Effector memory CD4-positive, alpha-beta T cell (primary cell): ENCODE data around the gene UBE2R2.

ENCODE experiments used
- DNase-seq, 3 donors: peaks; one replicate each; pipeline ENCODE4 v3.0.0-alpha.2; 2020
- H3K27ac ChIP-seq: 2 replicates; pipeline ENCODE4 v1.7.0; 2013; ENCODE audit warnings: mild to moderate bottlenecking, low read length, moderate library complexity; ENCODE audit not compliant: insufficient read depth, poor library complexity, severe bottlenecking
- H3K27me3 ChIP-seq: replicated peaks from 2 replicates; pipeline ENCODE4 v1.7.0; 2013; ENCODE audit warnings: mild to moderate bottlenecking, low read length; ENCODE audit not compliant: insufficient read depth, control insufficient read depth, poor library complexity, severe bottlenecking
- H3K36me3 ChIP-seq: 2 replicates; pipeline ENCODE4 v1.7.0; 2013; ENCODE audit warnings: mild to moderate bottlenecking, low read length, moderate library complexity; ENCODE audit not compliant: control insufficient read depth, insufficient read depth
- H3K4me1 ChIP-seq: 2 replicates; pipeline ENCODE4 v1.7.0; 2013; ENCODE audit warnings: low read length, mild to moderate bottlenecking; ENCODE audit not compliant: control insufficient read depth, insufficient read depth, poor library complexity, severe bottlenecking
- H3K4me3 ChIP-seq: 2 replicates; pipeline ENCODE4 v1.7.0; 2013; ENCODE audit warnings: low read length, low read depth, mild to moderate bottlenecking; ENCODE audit not compliant: insufficient read depth, poor library complexity, severe bottlenecking
- H3K9me3 ChIP-seq: 2 replicates; pipeline ENCODE4 v1.7.0; 2013; ENCODE audit warnings: mild to moderate bottlenecking, low read length, moderate library complexity; ENCODE audit not compliant: control insufficient read depth

The UBE2R2 gene

GRCh38 chr9:33924978-33925797 is 108.2 kb downstream of the UBE2R2 start:
- no peak overlapping the region for H3K4me3 ChIP-seq
- no peaks in the 10 kb centered on the region for H3K9me3 ChIP-seq
- H3K36me3 ChIP-seq = peaks cover 75% of the 10 kb centered on the region
- no peaks in the 10 kb centered on the region for H3K4me1 ChIP-seq
- DNase-seq = no peak
- no peak overlapping the region for H3K27ac ChIP-seq
- no peaks in the 10 kb centered on the region for H3K27me3 ChIP-seq

- H3K4me1 ChIP-seq = no peaks in the 10 kb centered on the region
- peaks cover 77% of the 10 kb centered on the region for H3K36me3 ChIP-seq
- no peak overlapping the region for H3K27ac ChIP-seq
- no peak for DNase-seq
- H3K4me3 ChIP-seq = no peak overlapping the region
- H3K9me3 ChIP-seq = no peaks in the 10 kb centered on the region
- no peaks in the 10 kb centered on the region for H3K27me3 ChIP-seq
Measured at GRCh38 chr9:33926746-33927485, 110.0 kb downstream of the UBE2R2 start.

GRCh38 chr9:33927694-33928093 is 110.7 kb downstream of the UBE2R2 start:
- Histone ChIP-seq H3K27ac (no peak overlapping the region), H3K4me1 (no peaks in the 10 kb centered on the region), H3K36me3 (peaks cover 77% of the 10 kb centered on the region), H3K9me3 (no peaks in the 10 kb centered on the region), H3K27me3 (no peaks in the 10 kb centered on the region), H3K4me3 (no peak overlapping the region)
- no peak for DNase-seq

- H3K4me1 ChIP-seq = no peaks in the 10 kb centered on the region
- H3K27me3 ChIP-seq = no peaks in the 10 kb centered on the region
- no peak overlapping the region for H3K4me3 ChIP-seq
- no peaks in the 10 kb centered on the region for H3K9me3 ChIP-seq
- no peak for DNase-seq
- H3K36me3 ChIP-seq = peaks cover 83% of the 10 kb centered on the region
- no peak overlapping the region for H3K27ac ChIP-seq
Measured at GRCh38 chr9:33931326-33931725, 114.4 kb downstream of the UBE2R2 start.

GRCh38 chr9:33932078-33932807 is 115.3 kb downstream of the UBE2R2 start:
- H3K9me3 ChIP-seq = no peaks in the 10 kb centered on the region
- H3K4me1 ChIP-seq = no peaks in the 10 kb centered on the region
- H3K27ac ChIP-seq = no peak overlapping the region
- H3K4me3 ChIP-seq = no peak overlapping the region
- peaks cover 74% of the 10 kb centered on the region for H3K36me3 ChIP-seq
- H3K27me3 ChIP-seq = no peaks in the 10 kb centered on the region
- DNase-seq = no peak

- Histone ChIP-seq H3K27ac (no peak overlapping the region), H3K36me3 (peaks cover 55% of the 10 kb centered on the region), H3K4me3 (no peak overlapping the region), H3K9me3 (no peaks in the 10 kb centered on the region), H3K4me1 (no peaks in the 10 kb centered on the region), H3K27me3 (no peaks in the 10 kb centered on the region)
- DNase-seq = no peak
Measured at GRCh38 chr9:33934188-33934878, 117.4 kb downstream of the UBE2R2 start.

GRCh38 chr9:33939924-33940874 is 123.2 kb downstream of the UBE2R2 start:
- H3K27me3 ChIP-seq = no peaks in the 10 kb centered on the region
- no peak for DNase-seq
- H3K9me3 ChIP-seq = no peaks in the 10 kb centered on the region
- peaks cover 30% of the 10 kb centered on the region for H3K36me3 ChIP-seq
- H3K27ac ChIP-seq = no peak overlapping the region
- H3K4me3 ChIP-seq = no peak overlapping the region
- no peaks in the 10 kb centered on the region for H3K4me1 ChIP-seq

- DNase-seq = no peak
- Histone ChIP-seq H3K36me3 (peaks cover 29% of the 10 kb centered on the region), H3K27ac (no peak overlapping the region), H3K4me1 (no peaks in the 10 kb centered on the region), H3K9me3 (no peaks in the 10 kb centered on the region), H3K27me3 (no peaks in the 10 kb centered on the region), H3K4me3 (no peak overlapping the region)
Measured at GRCh38 chr9:33942471-33943083, 125.6 kb downstream of the UBE2R2 start.
